GM23338 (cell line): Measurements from ENCODE around the gene LAMA1. TPM values are rescaled to one million over a fixed set of nuclear protein-coding genes. Genes with fewer than 3 reads are reported as not detected.

Experiments
- ATAC-seq: fragments of 200-7000 bp; cut with Tn5 transposase; 3 replicates; pipeline ENCODE4 v1.9.1; 2020
- DNase-seq: peaks from one replicate; pipeline ENCODE4 v3.0.0-alpha.2; 2015; ENCODE audit warnings: low spot score
- H2AFZ ChIP-seq: fragments of 200-600 bp; sonication (generic); 2 replicates; pipeline ENCODE4 v1.8.0; 2016; ENCODE audit warnings: antibody characterized with exemption, mild to moderate bottlenecking, moderate library complexity
- H3F3A ChIP-seq: fragments of 200-600 bp; sonication (generic); replicated peaks from 2 replicates; pipeline ENCODE4 v1.8.0; 2017; ENCODE audit warnings: antibody characterized with exemption, mixed run types, low read depth
- H3K27ac ChIP-seq: fragments of 200-600 bp; sonication (generic); 2 replicates; pipeline ENCODE4 v1.6.1; 2016; ENCODE audit warnings: low read depth
- H3K27me3 ChIP-seq: fragments of 200-600 bp; sonication (generic); 2 replicates; pipeline ENCODE4 v1.8.0; 2016; ENCODE audit warnings: mild to moderate bottlenecking, mixed run types, moderate library complexity; ENCODE audit not compliant: insufficient read depth
- H3K36me3 ChIP-seq: fragments of 200-600 bp; sonication (generic); 2 replicates; pipeline ENCODE4 v1.8.0; 2016; ENCODE audit warnings: mild to moderate bottlenecking; ENCODE audit not compliant: insufficient read depth
- H3K4me1 ChIP-seq: fragments of 200-600 bp; sonication (generic); 2 replicates; pipeline ENCODE4 v1.8.0; 2016; ENCODE audit warnings: mild to moderate bottlenecking, moderate library complexity; ENCODE audit not compliant: insufficient read depth
- H3K4me2 ChIP-seq: fragments of 200-600 bp; sonication (generic); 2 replicates; pipeline ENCODE4 v1.7.1; 2017; ENCODE audit warnings: mixed run types
- H3K4me3 ChIP-seq: fragments of 200-600 bp; sonication (generic); 2 replicates; pipeline ENCODE4 v1.6.1; 2016; ENCODE audit warnings: mixed run types
- H3K79me2 ChIP-seq: fragments of 200-600 bp; sonication (generic); replicated peaks from 2 replicates; pipeline ENCODE4 v1.8.0; 2017; ENCODE audit warnings: mild to moderate bottlenecking; ENCODE audit not compliant: insufficient read depth
- H3K9me2 ChIP-seq: fragments of 200-600 bp; sonication (generic); 2 replicates; pipeline ENCODE4 v1.8.0; 2017; ENCODE audit not compliant: insufficient read depth
- H4K20me1 ChIP-seq: fragments of 200-600 bp; sonication (generic); replicated peaks from 2 replicates; pipeline ENCODE4 v1.8.0; 2017; ENCODE audit warnings: mild to moderate bottlenecking; ENCODE audit not compliant: insufficient read depth
- H3K27ac Mint-ChIP-seq: 2 replicates; pipeline ENCODE4 v1.8.0; 2020; ENCODE audit warnings: inconsistent platforms, mild to moderate bottlenecking, moderate library complexity, mixed read lengths
- H3K27me3 Mint-ChIP-seq: 3 replicates; pipeline ENCODE4 v1.8.0; 2022; ENCODE audit warnings: low read depth, mild to moderate bottlenecking, moderate library complexity, mixed read lengths, inconsistent platforms; ENCODE audit not compliant: insufficient read depth, poor library complexity
- H3K36me3 Mint-ChIP-seq: 3 replicates; pipeline ENCODE4 v1.8.0; 2021; ENCODE audit warnings: low read depth, mild to moderate bottlenecking, inconsistent platforms, moderate library complexity, mixed read lengths
- H3K4me1 Mint-ChIP-seq: 3 replicates; pipeline ENCODE4 v1.8.0; 2020; ENCODE audit warnings: mild to moderate bottlenecking, inconsistent platforms, mixed read lengths
- H3K4me3 Mint-ChIP-seq: 3 replicates; pipeline ENCODE4 v1.8.0; 2021; ENCODE audit warnings: moderate library complexity, mild to moderate bottlenecking, inconsistent platforms, mixed read lengths
- H3K9me3 Mint-ChIP-seq: 3 replicates; pipeline ENCODE4 v1.8.0; 2020; ENCODE audit warnings: moderate library complexity, mild to moderate bottlenecking, inconsistent platforms, mixed read lengths
- CREB1 ChIP-seq: fragments of 250-450 bp; sonication (Bioruptor Pico); IDR thresholded peaks from 2 replicates; pipeline ENCODE4 v1.5.0; 2020; ENCODE audit warnings: low read depth, mild to moderate bottlenecking, moderate library complexity
- CTCF ChIP-seq, 2 experiments: fragments of 200-600 bp in 1 of 2; sonication (generic) in 1 of 2; conservative IDR thresholded peaks; 2 replicates each; pipeline versions ENCODE4 v1.5.1 to v1.6.1; 2016 to 2017; ENCODE audit warnings: antibody characterized with exemption in 2 of 2, low read depth in 2 of 2, mild to moderate bottlenecking in 2 of 2, moderate library complexity in 1 of 2
- ETS1 ChIP-seq: IDR thresholded peaks from 2 replicates; pipeline ENCODE4 v1.6.1; 2016; ENCODE audit warnings: antibody characterized with exemption
- EZH2 ChIP-seq: fragments of 200-600 bp; sonication (generic); IDR thresholded peaks from one replicate; pipeline ENCODE4 v1.8.0; 2017; ENCODE audit warnings: antibody characterized with exemption, mild to moderate bottlenecking, low read depth; ENCODE audit not compliant: unreplicated experiment
- JUNB ChIP-seq: IDR thresholded peaks from one replicate; pipeline ENCODE4 v1.6.1; 2016; ENCODE audit warnings: antibody characterized with exemption; ENCODE audit not compliant: unreplicated experiment
- NANOG ChIP-seq: IDR thresholded peaks from 2 replicates; pipeline ENCODE4 v1.6.1; 2016; ENCODE audit warnings: antibody characterized with exemption, borderline replicate concordance
- POLR2AphosphoS5 ChIP-seq: IDR thresholded peaks from 2 replicates; pipeline ENCODE4 v1.6.1; 2016; ENCODE audit warnings: antibody characterized with exemption, low read depth
- STAT1 ChIP-seq: IDR thresholded peaks from one replicate; pipeline ENCODE4 v1.6.1; 2016; ENCODE audit warnings: antibody characterized with exemption; ENCODE audit not compliant: unreplicated experiment
- ZNF114 ChIP-seq: fragments of 250-450 bp; sonication (Bioruptor Pico); IDR thresholded peaks from 2 replicates; pipeline ENCODE4 v1.5.0; 2020; ENCODE audit warnings: mild to moderate bottlenecking, moderate library complexity
- ZNF331 ChIP-seq: fragments of 250-450 bp; sonication (Bioruptor Pico); IDR thresholded peaks from 2 replicates; pipeline ENCODE4 v1.5.0; 2020; ENCODE audit warnings: low read depth, mild to moderate bottlenecking, moderate library complexity
- polyA plus RNA-seq: library from polyadenylated mRNA; unstranded; fragments of >200 nt; fragmentation: Nextera tagmentation; extraction: Ambion mirVana; gene quantifications from 2 replicates; pipeline ENCODE4 v1.2.1, GENCODE V29; 2016
- total RNA-seq: library from RNA; depleted of rRNA; stranded (reverse); fragments of >200 nt; shearing (Covaris generic); gene quantifications from 2 replicates; pipeline ENCODE4 v1.2.3, GENCODE V29; 2014

Gene LAMA1
- total and polyA plus RNA-seq, 2 experiments from 2014 or later: 14.8 to 52.3 TPM

GRCh38 chr18:6942742-6943141 is 174.9 kb downstream of the LAMA1 start:
- no peaks in the 10 kb centered on the region for H3K9me3 Mint-ChIP-seq
- no peak overlapping the region for H3K4me3 ChIP-seq
- TF ChIP-seq POLR2AphosphoS5 (no peak), ZNF114 (no peak), NANOG (no peak), CREB1 (no peak), ZNF331 (CRISPR knock-in tag) (no peak), STAT1 (no peak), EZH2 (no peak)
- peaks cover 29% of the 10 kb centered on the region for H3K36me3 Mint-ChIP-seq
- DNase-seq: no peak
- ATAC-seq: no peak
- no peak overlapping the region for H3K4me2 ChIP-seq
- H3K4me1 Mint-ChIP-seq: no peaks in the 10 kb centered on the region
- peaks cover 5% of the 10 kb centered on the region; the same call in 1 of the 2 replicates for H3K36me3 ChIP-seq
- no peaks in the 10 kb centered on the region for H3K79me2 ChIP-seq
- H2AFZ ChIP-seq: no peak overlapping the region
- no peaks in the 10 kb centered on the region for H3K9me2 ChIP-seq
- no peak overlapping the region for H3K27ac Mint-ChIP-seq
- H3F3A ChIP-seq: no peaks in the 10 kb centered on the region
- H3K27me3 Mint-ChIP-seq: peaks cover 3% of the 10 kb centered on the region
- H3K27ac ChIP-seq: no peak overlapping the region
- no peaks in the 10 kb centered on the region for H3K4me1 ChIP-seq
- no peaks in the 10 kb centered on the region for H3K27me3 ChIP-seq
- H3K4me3 Mint-ChIP-seq: no peak overlapping the region
- H4K20me1 ChIP-seq: no peaks in the 10 kb centered on the region

- Histone ChIP-seq H3K4me1 (no peaks in the 10 kb centered on the region), H3K36me3 (peaks cover 5% of the 10 kb centered on the region; the same call in 1 of the 2 replicates), H3K9me2 (no peaks in the 10 kb centered on the region), H3K4me2 (no peak overlapping the region), H3K4me3 (no peak overlapping the region), H4K20me1 (no peaks in the 10 kb centered on the region), H2AFZ (no peak overlapping the region), H3F3A (no peaks in the 10 kb centered on the region), H3K27me3 (no peaks in the 10 kb centered on the region), H3K27ac (no peak overlapping the region), H3K79me2 (no peaks in the 10 kb centered on the region)
- DNase-seq (no peak), ATAC-seq (no peak)
- Mint-ChIP-seq H3K4me1 (no peaks in the 10 kb centered on the region), H3K9me3 (no peaks in the 10 kb centered on the region), H3K36me3 (peaks cover 23% of the 10 kb centered on the region), H3K27ac (no peak overlapping the region), H3K27me3 (peaks cover 3% of the 10 kb centered on the region), H3K4me3 (no peak overlapping the region)
- no peak for TF ChIP-seq CREB1
- no peak for TF ChIP-seq JUNB
- no peak for TF ChIP-seq ZNF114
Observed at GRCh38 chr18:6941996-6942395, 175.6 kb downstream of the LAMA1 start.

GRCh38 chr18:6940451-6940850 is 177.1 kb downstream of the LAMA1 start:
- Histone ChIP-seq H3K27me3 (no peaks in the 10 kb centered on the region), H3K9me2 (no peaks in the 10 kb centered on the region), H3K79me2 (no peaks in the 10 kb centered on the region), H4K20me1 (no peaks in the 10 kb centered on the region), H3F3A (no peaks in the 10 kb centered on the region), H3K4me2 (no peak overlapping the region), H3K27ac (no peak overlapping the region), H3K36me3 (peaks cover 5% of the 10 kb centered on the region; the same call in 1 of the 2 replicates), H3K4me3 (no peak overlapping the region), H2AFZ (no peak overlapping the region), H3K4me1 (no peaks in the 10 kb centered on the region)
- no peaks in the 10 kb centered on the region for H3K9me3 Mint-ChIP-seq
- no peak for ATAC-seq
- H3K4me3 Mint-ChIP-seq: no peak overlapping the region
- H3K27ac Mint-ChIP-seq: no peak overlapping the region
- peaks cover 22% of the 10 kb centered on the region for H3K36me3 Mint-ChIP-seq
- DNase-seq: no peak
- H3K27me3 Mint-ChIP-seq: peaks cover 3% of the 10 kb centered on the region
- no peaks in the 10 kb centered on the region for H3K4me1 Mint-ChIP-seq
- no peak for TF ChIP-seq JUNB
- no peak for TF ChIP-seq ZNF331 (CRISPR knock-in tag)
- TF ChIP-seq CTCF (conservative IDR thresholded peaks at IDR 0.05; ENCODE audit: low read depth in 2 of 2): no peak
- no peak for TF ChIP-seq ETS1
- no peak for TF ChIP-seq STAT1
